GM21367 (cell line): Measurements from ENCODE around the gene TTF2.
"Not testable (repeated sequence)": the region's sequence is repeated elsewhere in the genome, so short reads cannot be mapped to it uniquely, and the experiment has no call there.

Experiments used
- ATAC-seq: cut with Tn5 transposase; IDR thresholded peaks from one replicate; pipeline ENCODE4 v1.9.1; 2021; ENCODE audit not compliant: unreplicated experiment

Gene TTF2

DNA sequence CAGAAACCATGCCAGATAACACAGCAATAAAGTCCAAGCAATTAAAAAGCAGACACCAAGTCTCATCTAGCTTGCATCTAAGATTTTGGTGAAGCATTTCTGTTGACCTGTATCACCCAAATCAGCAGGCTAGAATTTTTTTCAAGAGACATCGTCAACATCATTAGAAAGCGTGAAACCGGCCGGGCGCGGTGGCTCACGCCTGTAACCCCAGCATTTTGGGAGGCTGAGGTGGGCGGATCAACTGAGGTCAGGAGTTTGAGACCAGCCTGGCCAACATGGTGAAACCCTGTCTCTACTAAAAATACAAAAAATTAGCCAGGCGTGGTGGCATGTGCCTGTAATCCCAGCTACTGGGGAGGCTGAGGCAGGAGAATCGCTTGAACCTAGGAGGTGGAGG is 59.0 kb downstream of the TTF2 start:
- ATAC-seq = not testable (repeated sequence)

DNA sequence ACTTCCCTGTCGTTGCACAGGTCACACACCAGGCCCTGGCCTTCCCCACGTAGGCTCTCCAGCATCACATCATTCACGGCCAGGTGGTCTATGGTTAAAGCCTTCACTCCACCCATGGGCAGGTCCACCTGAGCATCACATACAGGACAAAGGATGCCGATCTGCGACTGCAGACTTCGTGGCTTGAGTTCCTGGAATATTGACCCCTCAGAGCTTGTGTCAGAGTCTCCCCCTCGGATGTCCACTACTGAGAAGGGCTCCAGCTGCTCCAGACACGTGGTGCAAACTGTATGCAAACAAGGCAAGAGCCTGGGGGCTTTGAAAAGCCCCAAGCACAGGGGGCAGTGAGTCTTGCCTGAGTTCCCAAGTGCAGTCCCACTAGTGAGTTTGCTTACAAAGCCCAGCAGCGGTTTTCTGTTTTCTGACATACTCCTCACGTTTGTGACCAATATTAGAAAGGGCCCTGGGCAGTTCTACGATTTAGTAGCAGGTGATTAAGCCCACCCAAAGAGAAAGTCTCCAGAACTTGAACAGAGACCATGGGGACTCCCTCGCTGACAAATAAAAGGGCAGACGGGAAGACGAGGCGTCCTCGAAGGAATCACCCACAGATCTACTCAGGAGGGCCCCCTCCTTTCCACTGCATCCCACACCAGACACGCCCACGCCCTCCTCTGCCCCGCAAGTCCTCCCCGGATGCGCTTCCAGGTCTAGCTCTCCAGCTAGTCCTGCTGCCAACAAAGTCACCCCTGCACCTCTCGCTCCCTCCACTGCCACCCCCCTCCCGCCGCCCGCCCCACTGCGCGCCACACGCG is 60.9 kb downstream of the TTF2 start:
- ATAC-seq = no peak

DNA sequence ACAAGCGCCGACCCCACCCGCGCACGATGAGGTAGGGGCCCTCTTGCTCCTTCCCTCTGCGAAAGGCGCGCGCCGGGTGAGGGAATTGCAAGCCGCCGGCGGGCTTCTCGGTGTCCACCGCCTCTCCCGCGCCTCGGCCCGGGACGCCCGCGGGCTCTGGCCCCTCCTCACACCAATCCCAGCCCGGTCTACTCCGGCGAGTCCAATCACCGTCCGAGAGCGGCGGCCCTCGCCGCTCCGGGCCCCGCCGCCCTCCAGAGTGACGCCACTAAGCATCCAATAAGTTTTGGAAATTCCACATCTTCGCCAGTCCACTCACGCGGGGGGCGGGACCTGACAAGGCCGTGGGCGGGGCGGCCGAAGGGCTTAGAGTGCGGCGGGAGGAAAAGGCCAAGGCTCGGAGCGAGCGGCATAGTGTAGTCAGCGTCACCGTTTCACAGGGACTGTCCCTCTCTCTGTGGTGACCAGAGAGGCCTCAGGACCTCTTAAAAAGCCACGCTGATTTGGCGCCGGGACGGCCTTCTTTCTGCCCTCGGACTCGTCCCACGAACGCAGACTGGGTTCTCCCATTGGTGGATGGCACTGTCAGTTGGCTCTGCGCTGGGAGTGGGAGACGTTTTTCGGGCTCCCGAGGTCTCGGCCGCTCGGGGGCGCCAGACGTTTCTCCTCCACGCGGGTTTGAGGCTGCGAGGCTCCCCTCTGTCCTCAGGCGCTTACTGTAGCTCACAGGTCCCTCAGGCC is 61.6 kb downstream of the TTF2 start, which contains the start of gene TRIM45:
Gene TRIM45, minus strand, starts transcription at position 161 of the 741 bp plus-strand sequence. CDS start 548 bp downstream, outside the sequence.
- peak; percentile 92 for ATAC-seq

GRCh38 chr1:117122330-117123025 is 62.4 kb downstream of the TTF2 start:
- no peak for ATAC-seq

- no peak for ATAC-seq
Measured at GRCh38 chr1:117123274-117123673, 63.1 kb downstream of the TTF2 start.

- ATAC-seq = no peak
Measured at GRCh38 chr1:117124661-117125060, 64.5 kb downstream of the TTF2 start.

DNA sequence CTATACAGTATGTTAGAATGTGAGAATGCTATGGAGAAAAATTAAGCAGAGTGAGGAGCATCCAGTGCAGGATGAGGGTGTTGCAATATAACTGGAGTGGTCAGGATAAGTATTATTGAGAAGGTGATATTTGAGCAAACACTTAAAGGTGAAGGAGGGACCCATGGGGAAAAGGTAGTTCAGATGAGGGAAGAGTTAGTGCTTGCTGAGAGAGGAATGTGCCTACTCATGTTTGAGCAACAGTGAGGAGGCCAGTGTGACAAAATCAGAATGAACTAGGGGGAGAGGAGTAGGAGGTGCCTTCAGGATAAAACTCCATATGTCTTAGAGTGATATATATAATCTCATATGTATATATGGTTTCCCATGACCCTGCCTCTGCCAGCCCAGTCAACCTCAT is 67.7 kb downstream of the TTF2 start:
- no peak for ATAC-seq

GRCh38 chr1:117128323-117129079 is 68.4 kb downstream of the TTF2 start:
- no peak for ATAC-seq

DNA sequence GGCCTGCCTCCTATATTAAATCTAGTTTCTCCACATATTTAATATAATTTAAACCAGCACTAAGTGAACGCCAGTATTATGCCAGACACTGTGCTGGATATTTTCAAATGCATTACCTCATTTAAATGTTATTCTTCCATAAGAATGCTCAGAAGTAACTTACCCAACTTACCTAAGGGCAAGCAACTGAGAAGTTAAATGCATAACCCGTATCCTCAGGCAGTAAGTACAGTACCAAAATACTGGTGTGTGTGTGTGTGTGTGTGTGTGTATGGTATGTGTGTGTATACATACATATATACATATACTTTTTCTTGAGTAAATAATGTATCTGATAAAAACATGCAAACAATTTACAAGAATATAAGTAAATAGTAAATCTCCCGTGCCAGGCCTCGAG is 70.4 kb downstream of the TTF2 start:
- no peak for ATAC-seq

- ATAC-seq = no peak
Measured at GRCh38 chr1:117135329-117135728, 75.2 kb downstream of the TTF2 start.

DNA sequence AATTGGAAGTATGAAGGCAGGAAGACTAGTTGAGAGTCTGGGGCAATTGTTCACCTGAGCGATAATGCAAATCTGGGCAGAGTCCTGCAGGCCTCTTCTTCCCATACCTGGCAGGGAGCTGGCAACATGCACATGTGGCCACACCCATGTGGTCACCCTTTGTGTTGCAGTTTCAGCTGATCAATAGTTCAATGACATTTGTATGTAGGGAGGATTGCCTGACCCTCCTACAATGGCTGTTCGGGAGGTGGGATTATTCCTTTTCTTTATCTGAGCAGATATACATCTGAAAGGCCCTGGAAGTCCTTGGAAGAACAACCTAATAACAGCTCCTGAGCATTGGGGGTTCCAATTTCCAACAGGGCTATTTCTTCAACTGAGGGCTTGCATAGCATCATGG is 76.6 kb downstream of the TTF2 start:
- no peak for ATAC-seq

DNA sequence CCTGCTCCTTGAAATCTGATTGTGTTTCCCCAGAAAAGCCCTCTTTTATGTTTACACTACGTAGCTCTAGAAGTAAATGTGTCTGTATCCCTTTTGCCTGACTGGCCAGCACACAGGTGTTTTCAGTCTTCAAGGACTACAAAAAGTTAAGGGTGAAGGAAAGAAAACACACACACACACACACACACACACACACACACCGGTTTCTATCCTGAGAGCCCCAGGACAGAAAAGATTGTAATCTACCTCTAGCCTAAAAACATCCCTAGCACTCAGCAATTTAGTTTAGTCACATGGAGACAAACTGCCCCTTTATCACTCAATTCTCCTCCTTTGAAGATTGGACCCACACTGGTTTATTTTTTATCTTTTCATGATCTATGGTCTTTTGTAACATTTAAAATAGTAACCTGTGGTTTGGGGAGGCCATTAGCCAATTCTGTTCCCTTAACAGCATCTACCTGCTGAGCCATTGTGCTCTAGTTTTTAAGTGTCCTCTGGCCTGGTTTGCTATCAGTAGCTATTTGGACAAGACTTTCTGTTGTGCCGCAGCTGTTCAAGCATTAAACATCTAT is 77.2 kb downstream of the TTF2 start:
- no peak for ATAC-seq

- ATAC-seq = no peak
Measured at GRCh38 chr1:117138106-117138505, 78.0 kb downstream of the TTF2 start.

- ATAC-seq = no peak
Measured at GRCh38 chr1:117138561-117138960, 78.4 kb downstream of the TTF2 start.

- no peak for ATAC-seq
Measured at GRCh38 chr1:117142200-117142599, 82.1 kb downstream of the TTF2 start.

GRCh38 chr1:117143172-117143571 is 83.0 kb downstream of the TTF2 start:
- ATAC-seq = no peak

DNA sequence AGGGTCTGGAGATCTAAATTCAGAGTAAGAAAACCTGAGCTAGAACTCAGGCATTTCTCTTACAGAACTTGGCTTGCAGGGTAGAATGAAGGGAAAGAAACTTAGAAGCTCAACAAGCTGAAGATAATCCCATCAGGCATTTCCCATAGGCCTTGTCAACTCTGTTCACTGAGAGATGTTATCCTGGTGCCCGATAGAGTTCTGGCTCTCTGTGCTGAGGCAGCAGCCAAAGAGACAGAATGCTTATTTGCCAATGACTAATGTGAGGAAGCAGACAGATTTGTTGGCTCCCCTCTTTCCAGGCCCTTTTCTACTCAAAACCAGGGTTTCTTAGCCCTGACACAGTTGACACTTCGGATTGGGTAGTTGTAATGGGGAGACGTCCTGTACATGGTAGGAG is 83.7 kb downstream of the TTF2 start:
- no peak for ATAC-seq

DNA sequence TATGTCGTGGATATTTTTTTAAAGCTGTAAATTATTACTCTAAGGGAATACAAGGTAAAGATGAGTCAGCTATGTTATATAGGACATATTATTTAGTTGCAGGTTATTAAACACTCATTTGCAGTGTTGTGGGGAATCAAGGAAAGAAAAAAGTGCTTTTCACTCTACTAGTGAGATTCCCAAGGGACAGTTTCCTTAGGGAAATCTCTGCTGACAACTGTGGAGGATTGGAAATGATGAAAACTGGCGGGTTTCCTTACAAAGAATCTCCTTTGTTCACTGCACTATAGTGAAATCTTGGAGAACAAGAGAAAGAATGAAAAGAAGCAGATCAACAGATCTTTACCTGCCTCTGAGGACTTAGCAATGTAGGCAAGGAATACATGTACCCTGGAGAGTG is 85.9 kb downstream of the TTF2 start:
- ATAC-seq = no peak

DNA sequence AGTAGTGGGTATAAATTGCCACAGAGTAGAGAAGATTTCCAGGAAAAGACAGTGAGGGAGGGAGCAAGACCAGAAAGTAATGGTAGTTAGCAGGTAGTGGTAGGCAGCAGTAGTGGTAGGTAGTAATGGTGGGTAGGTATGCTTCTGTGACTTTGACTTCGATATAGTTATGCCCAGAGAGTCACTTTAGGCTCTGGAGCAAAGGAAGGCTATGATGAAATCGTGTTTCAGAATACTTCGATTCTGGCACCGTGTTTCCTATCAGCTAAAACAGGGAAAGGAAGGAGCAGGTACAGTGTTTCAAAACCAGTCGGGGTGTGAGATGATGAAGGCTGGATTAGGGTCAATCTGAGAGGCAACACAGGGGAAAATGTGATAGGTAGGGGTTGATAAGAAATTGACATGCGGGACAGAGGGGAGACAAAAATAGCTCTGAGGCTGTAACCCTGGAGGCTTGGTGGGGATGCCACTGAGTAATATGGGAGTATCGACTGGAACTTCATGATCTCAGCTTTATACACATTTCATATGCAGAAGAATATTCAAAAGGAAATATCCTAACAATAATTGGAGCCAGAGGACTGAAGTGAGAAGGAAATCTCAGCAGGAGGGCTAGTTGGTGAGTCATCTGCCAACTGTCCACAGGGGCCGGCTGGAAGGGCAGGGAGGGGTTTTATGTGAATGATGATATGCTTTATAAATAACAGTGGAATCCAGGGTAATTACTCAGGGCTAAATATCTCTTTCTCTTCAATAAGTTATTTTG is 86.6 kb downstream of the TTF2 start:
- ATAC-seq = no peak

DNA sequence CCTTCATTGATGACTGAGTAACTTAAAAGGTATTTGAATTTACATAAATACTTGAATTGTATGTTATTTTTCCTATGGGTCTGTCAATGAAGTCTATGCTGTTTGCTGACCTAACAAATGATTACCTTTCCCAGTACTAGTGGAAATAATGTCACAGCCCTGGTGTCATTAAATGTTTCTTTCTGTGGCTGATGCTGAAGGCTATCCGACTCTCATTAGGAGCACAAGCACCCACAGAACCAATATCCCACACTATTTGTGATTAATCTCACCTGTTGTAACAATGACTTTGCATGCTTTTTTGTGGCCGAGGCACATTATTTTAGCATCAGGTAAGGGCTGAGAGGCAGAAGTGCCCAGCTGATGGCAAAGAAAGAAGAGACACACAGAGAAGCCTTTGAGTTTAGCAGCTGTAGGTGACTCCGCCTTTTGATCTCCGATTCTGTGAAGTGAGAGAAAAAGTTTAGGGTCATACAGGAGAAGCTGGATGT is 87.3 kb downstream of the TTF2 start:
- no peak for ATAC-seq
